OCI-LY3 (cell line): ENCODE data around the gene CDHR3.

Experiments
- H2AFZ ChIP-seq: fragments of 200-600, 300-600 bp; shearing (Covaris generic); 2 replicates; pipeline ENCODE4 v1.6.0; 2014; ENCODE audit warnings: antibody characterized with exemption, low read depth, low read length
- H3K27ac ChIP-seq: fragments of 200-600, 300-600 bp; sonication (generic); 2 replicates; pipeline ENCODE4 v1.5.1; 2014; ENCODE audit warnings: mild to moderate bottlenecking, low read length, moderate library complexity, mixed read lengths
- H3K27me3 ChIP-seq: fragments of 200-600, 300-600 bp; sonication (generic); 2 replicates; pipeline ENCODE4 v1.6.1; 2014; ENCODE audit warnings: low read depth, low read length, mixed read lengths
- H3K36me3 ChIP-seq: fragments of 200-600, 300-600 bp; sonication (generic); replicated peaks from 2 replicates; pipeline ENCODE3; 2014; ENCODE audit warnings: low read depth, low read length, mixed read lengths
- H3K4me1 ChIP-seq: fragments of 300-600, 200-600 bp; sonication (generic); 2 replicates; pipeline ENCODE4 v1.6.1; 2014; ENCODE audit warnings: low read length, mixed read lengths
- H3K4me2 ChIP-seq: fragments of 200-600, 300-600 bp; sonication (generic); 2 replicates; pipeline ENCODE4 v1.6.1; 2014; ENCODE audit warnings: low read length, mixed read lengths
- H3K4me3 ChIP-seq: fragments of 300-600, 200-600 bp; sonication (generic); 2 replicates; pipeline ENCODE4 v1.5.1; 2014; ENCODE audit warnings: antibody characterized with exemption, mild to moderate bottlenecking, low read length, moderate library complexity
- H3K79me2 ChIP-seq: fragments of 300-600, 200-600 bp; shearing (Covaris generic); 2 replicates; pipeline ENCODE4 v1.6.1; 2014; ENCODE audit warnings: mild to moderate bottlenecking, low read length, mixed read lengths
- H3K9ac ChIP-seq: fragments of 300-600, 200-600 bp; shearing (Covaris generic); 2 replicates; pipeline ENCODE4 v1.6.0; 2014; ENCODE audit warnings: mild to moderate bottlenecking, low read length, moderate library complexity
- H3K9me3 ChIP-seq: fragments of 200-600, 300-600 bp; shearing (Covaris generic); 2 replicates; pipeline ENCODE4 v1.6.1; 2014; ENCODE audit warnings: low read length, mixed read lengths; ENCODE audit not compliant: insufficient read depth
- H4K20me1 ChIP-seq: fragments of 200-600, 300-600 bp; sonication (generic); 2 replicates; pipeline ENCODE4 v1.6.1; 2016; ENCODE audit warnings: low read length, mixed read lengths; ENCODE audit not compliant: insufficient read depth
- EZH2phosphoT487 ChIP-seq: fragments of 200-600 bp; shearing (Covaris generic); IDR thresholded peaks from 2 replicates; pipeline ENCODE4 v1.6.1; 2018; ENCODE audit warnings: antibody characterized with exemption, mixed run types, low read depth
- TF ChIP-seq, protein P1 (sequence below): fragments of 200-600, 300-600 bp; sonication (generic); IDR thresholded peaks from 2 replicates; pipeline ENCODE4 v1.5.1; 2014; ENCODE audit warnings: antibody characterized with exemption, low read length, low read depth

Gene CDHR3

DNA sequence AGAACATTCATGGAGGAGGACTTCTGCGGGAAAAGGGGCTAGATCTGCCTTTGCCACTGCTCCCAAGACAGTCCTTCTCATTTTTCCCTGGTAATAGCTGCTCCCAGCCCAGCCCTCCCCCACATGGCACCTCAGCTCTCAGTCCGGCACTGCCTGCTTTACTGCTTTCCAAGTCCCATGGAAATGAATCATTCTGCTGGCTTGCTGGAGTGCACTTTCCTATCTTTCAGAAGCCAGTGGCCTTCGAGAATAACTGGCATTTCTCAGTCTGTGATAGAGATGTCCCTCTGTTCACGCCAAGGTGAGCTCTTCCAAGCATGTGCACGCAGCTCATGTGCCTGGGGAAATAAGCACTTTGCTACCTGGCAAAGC is 87.7 kb downstream of the CDHR3 start:
- Histone ChIP-seq H3K9me3 (no peaks in the 10 kb centered on the region), H3K4me2 (no peak overlapping the region), H3K4me1 (peaks cover 7% of the 10 kb centered on the region), H3K27ac (no peak overlapping the region), H2AFZ (no peak overlapping the region), H4K20me1 (no peaks in the 10 kb centered on the region), H3K79me2 (no peaks in the 10 kb centered on the region), H3K36me3 (no peaks in the 10 kb centered on the region), H3K27me3 (peaks cover 30% of the 10 kb centered on the region), H3K4me3 (no peak overlapping the region), H3K9ac (no peak overlapping the region)
- no peak for TF ChIP-seq EZH2phosphoT487
- TF ChIP-seq, protein P1, sequence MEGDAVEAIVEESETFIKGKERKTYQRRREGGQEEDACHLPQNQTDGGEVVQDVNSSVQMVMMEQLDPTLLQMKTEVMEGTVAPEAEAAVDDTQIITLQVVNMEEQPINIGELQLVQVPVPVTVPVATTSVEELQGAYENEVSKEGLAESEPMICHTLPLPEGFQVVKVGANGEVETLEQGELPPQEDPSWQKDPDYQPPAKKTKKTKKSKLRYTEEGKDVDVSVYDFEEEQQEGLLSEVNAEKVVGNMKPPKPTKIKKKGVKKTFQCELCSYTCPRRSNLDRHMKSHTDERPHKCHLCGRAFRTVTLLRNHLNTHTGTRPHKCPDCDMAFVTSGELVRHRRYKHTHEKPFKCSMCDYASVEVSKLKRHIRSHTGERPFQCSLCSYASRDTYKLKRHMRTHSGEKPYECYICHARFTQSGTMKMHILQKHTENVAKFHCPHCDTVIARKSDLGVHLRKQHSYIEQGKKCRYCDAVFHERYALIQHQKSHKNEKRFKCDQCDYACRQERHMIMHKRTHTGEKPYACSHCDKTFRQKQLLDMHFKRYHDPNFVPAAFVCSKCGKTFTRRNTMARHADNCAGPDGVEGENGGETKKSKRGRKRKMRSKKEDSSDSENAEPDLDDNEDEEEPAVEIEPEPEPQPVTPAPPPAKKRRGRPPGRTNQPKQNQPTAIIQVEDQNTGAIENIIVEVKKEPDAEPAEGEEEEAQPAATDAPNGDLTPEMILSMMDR, result no peak

DNA sequence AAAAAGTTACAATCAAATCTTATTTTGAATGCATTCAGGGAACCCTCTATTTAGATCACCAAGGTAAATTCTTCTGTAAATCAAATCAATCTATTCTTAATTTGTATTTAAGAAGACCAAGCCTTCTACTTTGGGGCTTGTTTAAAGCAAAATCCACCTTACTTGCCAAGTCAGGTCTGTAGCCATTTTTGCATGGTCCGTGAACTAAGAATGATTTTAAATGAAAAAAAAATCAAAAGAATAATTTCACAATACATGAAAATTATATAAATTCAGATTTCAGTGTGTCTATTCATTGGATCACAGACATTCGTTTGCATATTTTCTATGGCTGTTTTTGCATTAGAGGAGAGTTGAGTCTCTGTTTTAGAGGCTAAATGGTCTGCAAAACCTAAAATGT is 89.6 kb downstream of the CDHR3 start:
- Histone ChIP-seq H4K20me1 (no peaks in the 10 kb centered on the region), H3K4me3 (no peak overlapping the region), H3K4me1 (peaks cover 19% of the 10 kb centered on the region)

DNA sequence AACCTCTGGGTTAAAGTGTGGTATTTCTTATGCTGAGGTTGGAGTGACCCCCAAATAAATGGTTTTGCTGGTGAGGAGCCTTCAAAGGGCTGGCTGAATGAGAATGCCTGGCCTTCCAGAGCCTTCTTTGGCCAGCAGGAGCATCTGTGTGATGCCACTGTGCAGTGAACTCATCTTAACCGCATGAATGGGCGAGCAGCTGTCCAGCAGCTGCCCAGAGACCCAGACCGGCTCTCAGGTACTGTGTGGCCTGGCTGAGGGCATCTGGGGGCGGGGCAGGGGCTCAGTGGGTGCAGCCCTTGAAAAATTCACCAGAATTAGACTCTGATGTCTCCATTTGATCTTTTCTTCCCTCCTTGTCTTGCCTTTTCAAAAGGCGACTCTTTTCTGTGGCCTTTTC is 90.0 kb downstream of the CDHR3 start:
- peaks cover 3% of the 10 kb centered on the region; the same call in 1 of the 2 replicates for H3K9me3 ChIP-seq
- no peak overlapping the region for H2AFZ ChIP-seq
- no peak overlapping the region for H3K27ac ChIP-seq
- H3K4me1 ChIP-seq, result peaks cover 22% of the 10 kb centered on the region
- no peak overlapping the region for H3K9ac ChIP-seq
- no peaks in the 10 kb centered on the region for H4K20me1 ChIP-seq
- peaks cover 18% of the 10 kb centered on the region for H3K27me3 ChIP-seq
- H3K4me3 ChIP-seq, result no peak overlapping the region
- H3K79me2 ChIP-seq, result no peaks in the 10 kb centered on the region
- no peak for TF ChIP-seq EZH2phosphoT487
- TF ChIP-seq, protein P1, result no peak
- H3K4me2 ChIP-seq, result no peak overlapping the region
- no peaks in the 10 kb centered on the region for H3K36me3 ChIP-seq

More for the DNA sequence above, 89.6 kb downstream of the CDHR3 start:
- Histone ChIP-seq H2AFZ (no peak overlapping the region), H3K27ac (no peak overlapping the region), H3K79me2 (no peaks in the 10 kb centered on the region), H3K9me3 (peaks cover 3% of the 10 kb centered on the region; the same call in 1 of the 2 replicates), H3K36me3 (no peaks in the 10 kb centered on the region), H3K9ac (no peak overlapping the region), H3K4me2 (no peak overlapping the region), H3K27me3 (peaks cover 18% of the 10 kb centered on the region)
- TF ChIP-seq EZH2phosphoT487, result no peak

DNA sequence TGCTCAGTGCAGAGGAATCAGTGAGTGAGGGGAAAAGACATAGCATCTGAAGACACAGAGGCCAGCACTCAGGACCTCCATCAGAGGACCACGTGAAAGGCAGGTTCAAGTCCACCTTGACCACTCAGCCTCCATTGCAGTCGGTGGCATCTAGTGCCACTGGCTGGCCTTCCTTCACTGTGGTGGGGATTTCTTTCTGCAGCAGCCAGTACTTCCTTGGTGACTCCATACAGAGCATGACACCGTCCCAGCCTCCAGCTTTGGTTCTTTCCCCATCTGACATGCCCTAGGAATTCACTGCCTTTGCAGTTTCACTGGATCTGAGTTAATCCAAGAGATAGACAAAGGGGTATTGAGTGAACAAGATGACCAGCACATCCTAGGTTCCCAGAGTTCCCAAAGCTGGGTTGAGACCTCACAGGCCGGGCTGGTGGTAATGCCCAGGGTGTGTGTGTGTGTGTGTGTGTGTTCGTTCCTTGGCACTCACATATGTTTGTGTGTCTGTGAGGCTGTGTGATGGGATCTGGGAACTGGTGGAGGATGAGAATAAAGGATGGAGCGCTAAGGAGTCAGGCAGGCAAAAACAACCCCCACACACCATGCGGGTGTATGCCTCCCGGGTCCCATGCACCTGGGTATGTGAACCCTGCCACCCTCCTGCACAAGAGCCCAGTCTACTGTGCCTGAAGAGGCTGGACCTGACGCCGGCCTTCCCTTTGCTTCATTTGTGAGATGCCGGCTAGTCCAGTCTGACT is 91.3 kb downstream of the CDHR3 start:
- H3K27ac ChIP-seq, result no peak overlapping the region
- no peak overlapping the region for H2AFZ ChIP-seq
- no peaks in the 10 kb centered on the region for H3K79me2 ChIP-seq
- TF ChIP-seq EZH2phosphoT487, result no peak
- TF ChIP-seq, protein P1, result no peak
- H3K9me3 ChIP-seq, result peaks cover 13% of the 10 kb centered on the region; the same call in 1 of the 2 replicates
- no peaks in the 10 kb centered on the region for H3K36me3 ChIP-seq
- H3K27me3 ChIP-seq, result peaks cover 14% of the 10 kb centered on the region
- H3K4me1 ChIP-seq, result peaks cover 32% of the 10 kb centered on the region
- no peak overlapping the region for H3K4me2 ChIP-seq
- no peak overlapping the region for H3K9ac ChIP-seq
- no peak overlapping the region for H3K4me3 ChIP-seq
- H4K20me1 ChIP-seq, result no peaks in the 10 kb centered on the region
